HCEC 1CT (cell line): ENCODE data around the gene TNIK.
"Not testable (repeated sequence)": the region's sequence is repeated elsewhere in the genome, so short reads cannot be mapped to it uniquely, and the experiment has no call there.

Experiments
- DNase-seq: peaks from one replicate; pipeline ENCODE4 v3.0.0-alpha.2; 2017

TNIK gene

GRCh38 chr3:171304017-171304416 is 156.2 kb downstream of the TNIK start:
- not testable (repeated sequence) for DNase-seq

GRCh38 chr3:171301998-171302397 is 158.2 kb downstream of the TNIK start:
- DNase-seq: no peak

- no peak for DNase-seq
These were observed 159.2 kb downstream of the TNIK start for GRCh38 chr3:171301002-171301401.

GRCh38 chr3:171297951-171298350 is 162.3 kb downstream of the TNIK start:
- DNase-seq: no peak

GRCh38 chr3:171297207-171297606 is 163.0 kb downstream of the TNIK start:
- DNase-seq: no peak

- DNase-seq: no peak
These were observed 164.5 kb downstream of the TNIK start for GRCh38 chr3:171295484-171296373.

GRCh38 chr3:171293142-171293782 is 166.9 kb downstream of the TNIK start:
- DNase-seq: no peak

GRCh38 chr3:171290680-171291079 is 169.5 kb downstream of the TNIK start:
- no peak for DNase-seq

GRCh38 chr3:171289291-171289690 is 170.9 kb downstream of the TNIK start:
- DNase-seq: no peak

GRCh38 chr3:171287761-171288160 is 172.4 kb downstream of the TNIK start:
- not testable (repeated sequence) for DNase-seq

- DNase-seq: peak; percentile 28
These were observed 173.5 kb downstream of the TNIK start for GRCh38 chr3:171286580-171287249.

- DNase-seq: peak; percentile 10
These were observed 174.9 kb downstream of the TNIK start for GRCh38 chr3:171285287-171285686.

- DNase-seq: peak; percentile 97
These were observed 175.7 kb downstream of the TNIK start for GRCh38 chr3:171284308-171285075.

- no peak for DNase-seq
These were observed 176.4 kb downstream of the TNIK start for GRCh38 chr3:171283848-171284222.

GRCh38 chr3:171283183-171283847 is 176.9 kb downstream of the TNIK start:
- DNase-seq: no peak

GRCh38 chr3:171282041-171282440 is 178.2 kb downstream of the TNIK start:
- peak; percentile 37 for DNase-seq

- no peak for DNase-seq
These were observed 178.8 kb downstream of the TNIK start for GRCh38 chr3:171281256-171281992.

- no peak for DNase-seq
These were observed 180.2 kb downstream of the TNIK start for GRCh38 chr3:171279972-171280371.

GRCh38 chr3:171278299-171278590 is 182.0 kb downstream of the TNIK start:
- no peak for DNase-seq

- DNase-seq: peak; percentile 31
These were observed 182.5 kb downstream of the TNIK start for GRCh38 chr3:171277456-171278298.

- no peak for DNase-seq
These were observed 183.3 kb downstream of the TNIK start for GRCh38 chr3:171276923-171277322.
